ENCODE measurements around the gene CPNE1.

DNA sequence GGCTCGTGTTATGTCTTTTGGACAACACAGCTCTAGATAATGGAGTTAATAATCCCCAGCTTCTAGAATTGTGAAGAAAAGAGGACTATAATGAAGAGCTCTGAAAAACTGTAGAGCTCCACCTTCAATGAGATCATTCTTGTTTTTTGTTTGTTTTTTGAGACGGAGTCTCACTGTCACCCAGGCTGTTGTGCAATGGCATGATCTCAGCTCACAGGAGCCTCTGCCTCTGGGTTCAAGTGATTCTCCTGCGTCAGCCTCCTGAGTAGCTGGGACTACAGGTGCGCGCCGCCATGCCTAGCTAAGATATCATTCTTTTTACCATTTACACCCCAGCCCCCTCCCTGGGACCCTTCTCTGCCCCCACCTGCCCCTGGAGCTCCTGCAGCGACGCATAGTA lies 86.2 kb downstream of the CPNE1 start:
- TF ChIP-seq POLR2AphosphoS5 (IDR thresholded peaks at IDR 0.05; ENCODE audit: low read depth, low read length) (no peak), TAF1 (IDR thresholded peaks at IDR 0.05; ENCODE audit: borderline replicate concordance, insufficient read depth, low read length) (no peak), SIN3A (IDR thresholded peaks at IDR 0.05; ENCODE audit: borderline replicate concordance, insufficient read depth, low read length) (no peak), REST (IDR thresholded peaks at IDR 0.05; ENCODE audit: insufficient read depth in 1 of 2, low read depth in 2 of 2, low read length in 2 of 2) (no peak), FOXP2 (optimal IDR thresholded peaks at IDR 0.05; ENCODE audit: borderline replicate concordance, extremely low read depth, extremely low read length, insufficient read depth) (no peak)

Data from PFSK-1 (cell line).